DOHH2 (cell line): ENCODE results near the gene KBTBD4.

Source experiments
- H3F3A ChIP-seq: fragments of 200-600 bp; sonication (generic), shearing (Covaris generic); 2 replicates; pipeline ENCODE4 v1.6.0; 2016; ENCODE audit warnings: antibody characterized with exemption, mild to moderate bottlenecking; ENCODE audit not compliant: control insufficient read depth, insufficient read depth
- H3K27ac ChIP-seq: fragments of 200-600 bp; sonication (generic); 2 replicates; pipeline ENCODE4 v1.5.1; 2014; ENCODE audit warnings: low read depth, mild to moderate bottlenecking, low read length, moderate library complexity
- H3K27me3 ChIP-seq: fragments of 200-600 bp; sonication (generic); 2 replicates; pipeline ENCODE4 v1.6.1; 2014; ENCODE audit warnings: mild to moderate bottlenecking, low read length, mixed read lengths; ENCODE audit not compliant: control insufficient read depth
- H3K36me3 ChIP-seq: fragments of 200-600 bp; sonication (generic); 2 replicates; pipeline ENCODE4 v1.6.1; 2014; ENCODE audit warnings: mild to moderate bottlenecking, low read length, moderate library complexity, mixed read lengths; ENCODE audit not compliant: control insufficient read depth
- H3K4me1 ChIP-seq: fragments of 200-600 bp; sonication (generic); 2 replicates; pipeline ENCODE4 v1.6.1; 2014; ENCODE audit warnings: mild to moderate bottlenecking, low read length, mixed read lengths; ENCODE audit not compliant: control insufficient read depth
- H3K4me2 ChIP-seq: fragments of 200-600 bp; sonication (generic); 2 replicates; pipeline ENCODE4 v1.6.0; 2014; ENCODE audit warnings: mild to moderate bottlenecking, low read length, moderate library complexity
- H3K4me3 ChIP-seq: fragments of 200-600 bp; sonication (generic); 2 replicates; pipeline ENCODE4 v1.5.1; 2014; ENCODE audit warnings: mild to moderate bottlenecking, low read length, mixed read lengths
- H3K79me2 ChIP-seq: fragments of 200-600 bp; sonication (generic); 2 replicates; pipeline ENCODE4 v1.6.1; 2014; ENCODE audit warnings: mild to moderate bottlenecking, low read length, mixed read lengths; ENCODE audit not compliant: control insufficient read depth
- H3K9me2 ChIP-seq: fragments of 200-600 bp; sonication (generic); replicated peaks from 2 replicates; pipeline ENCODE4 v1.6.1; 2014; ENCODE audit warnings: mild to moderate bottlenecking, low read length, mixed read lengths; ENCODE audit not compliant: control insufficient read depth
- H3K9me3 ChIP-seq: fragments of 200-600 bp; sonication (generic); 2 replicates; pipeline ENCODE4 v1.6.1; 2014; ENCODE audit warnings: antibody characterized with exemption, low read length, mixed read lengths; ENCODE audit not compliant: control insufficient read depth, insufficient read depth
- H4K20me1 ChIP-seq: fragments of 200-600 bp; sonication (generic); 2 replicates; pipeline ENCODE4 v1.6.0; 2014; ENCODE audit warnings: low read depth, mild to moderate bottlenecking, antibody characterized with exemption, low read length, moderate library complexity; ENCODE audit not compliant: control insufficient read depth, insufficient read depth
- CTCF ChIP-seq: fragments of 200-600 bp; sonication (generic); IDR thresholded peaks from one replicate; pipeline ENCODE4 v1.5.1; 2014; ENCODE audit warnings: antibody characterized with exemption, mild to moderate bottlenecking, low read depth, low read length; ENCODE audit not compliant: poor library complexity, severe bottlenecking
- EZH2phosphoT487 ChIP-seq: fragments of 200-600 bp; sonication (generic); IDR thresholded peaks from 2 replicates; pipeline ENCODE4 v1.6.1; 2017; ENCODE audit warnings: borderline replicate concordance, mild to moderate bottlenecking, antibody characterized with exemption, low read length, moderate library complexity, mixed read lengths

KBTBD4 gene

GRCh38 chr11:47583844-47584243 lies 5.1 kb upstream of the KBTBD4 start:
- TF ChIP-seq CTCF (no peak), EZH2phosphoT487 (no peak)
- Histone ChIP-seq H3K4me3 (no peak overlapping the region), H3K27ac (no peak overlapping the region), H3K9me3 (no peaks in the 10 kb centered on the region), H3K9me2 (no peaks in the 10 kb centered on the region), H3K4me1 (peaks cover 13% of the 10 kb centered on the region), H3K27me3 (no peaks in the 10 kb centered on the region), H3K79me2 (peaks cover 21% of the 10 kb centered on the region), H3K36me3 (peaks cover 58% of the 10 kb centered on the region), H3F3A (no peaks in the 10 kb centered on the region), H4K20me1 (no peaks in the 10 kb centered on the region), H3K4me2 (no peak overlapping the region)

- H3K9me2 ChIP-seq, result no peaks in the 10 kb centered on the region
- peak overlapping the region; percentile 99 for H3K4me3 ChIP-seq
- no peak overlapping the region for H3K27ac ChIP-seq
- no peaks in the 10 kb centered on the region for H3F3A ChIP-seq
- TF ChIP-seq EZH2phosphoT487 (no peak), CTCF (no peak)
- peaks cover 74% of the 10 kb centered on the region for H3K36me3 ChIP-seq
- H3K27me3 ChIP-seq, result no peaks in the 10 kb centered on the region
- H4K20me1 ChIP-seq, result no peaks in the 10 kb centered on the region
- peaks cover 66% of the 10 kb centered on the region for H3K79me2 ChIP-seq
- peaks cover 26% of the 10 kb centered on the region for H3K4me1 ChIP-seq
- H3K9me3 ChIP-seq, result no peaks in the 10 kb centered on the region
- peak overlapping the region; percentile 97 for H3K4me2 ChIP-seq
These were observed 1.2 kb downstream of the KBTBD4 start for GRCh38 chr11:47577460-47578041.

GRCh38 chr11:47573321-47573720 lies 5.4 kb downstream of the KBTBD4 start:
- H3K4me1 ChIP-seq, result peaks cover 13% of the 10 kb centered on the region
- H3K79me2 ChIP-seq, result peaks cover 79% of the 10 kb centered on the region
- H3K4me3 ChIP-seq, result no peak overlapping the region
- H3K27me3 ChIP-seq, result no peaks in the 10 kb centered on the region
- H3K9me3 ChIP-seq, result no peaks in the 10 kb centered on the region
- peaks cover 11% of the 10 kb centered on the region; the same call in 1 of the 2 replicates for H3F3A ChIP-seq
- H3K4me2 ChIP-seq, result no peak overlapping the region
- no peaks in the 10 kb centered on the region for H4K20me1 ChIP-seq
- H3K9me2 ChIP-seq, result no peaks in the 10 kb centered on the region
- H3K27ac ChIP-seq, result no peak overlapping the region
- H3K36me3 ChIP-seq, result peaks cover 80% of the 10 kb centered on the region
- no peak for TF ChIP-seq CTCF
